Measurements from ENCODE around the gene PPP1R9A.

Gene PPP1R9A

DNA sequence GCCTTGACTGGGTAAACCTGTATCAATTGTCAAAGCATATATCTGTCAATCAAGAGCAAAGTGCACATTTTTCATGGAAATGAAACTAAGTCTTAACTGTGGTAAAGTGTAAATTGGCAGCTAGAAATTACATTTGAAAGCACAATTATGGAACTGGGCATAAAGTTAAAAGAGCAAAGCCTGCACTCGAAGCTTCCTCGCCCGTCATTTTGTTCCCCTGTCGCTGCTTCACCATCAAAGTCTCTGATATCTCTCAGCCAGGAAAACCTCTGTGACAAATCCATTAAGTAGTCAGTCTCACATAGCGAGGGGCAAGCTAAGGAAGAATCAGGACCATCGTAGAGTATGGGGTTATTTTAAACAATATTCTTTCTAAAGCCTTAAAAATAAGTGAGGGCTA lies 389.1 kb downstream of the PPP1R9A start:
- Histone ChIP-seq H2AFZ (no peak overlapping the region), H3K9me3 (ENCODE audit: control insufficient read depth, low read length) (no peaks in the 10 kb centered on the region), H3K4me3 (ENCODE audit: low read depth, low read length) (no peak overlapping the region), H3K36me3 (ENCODE audit: control insufficient read depth, insufficient read depth, low read length) (no peaks in the 10 kb centered on the region), H3K27me3 (ENCODE audit: control insufficient read depth, insufficient read depth, low read length) (no peaks in the 10 kb centered on the region), H3K27ac (no peak overlapping the region), H3K4me1 (no peaks in the 10 kb centered on the region), H3K4me2 (ENCODE audit: low read length) (no peak overlapping the region), H3K9ac (no peak overlapping the region), H3K79me2 (no peaks in the 10 kb centered on the region)
- TF ChIP-seq, protein P1, sequence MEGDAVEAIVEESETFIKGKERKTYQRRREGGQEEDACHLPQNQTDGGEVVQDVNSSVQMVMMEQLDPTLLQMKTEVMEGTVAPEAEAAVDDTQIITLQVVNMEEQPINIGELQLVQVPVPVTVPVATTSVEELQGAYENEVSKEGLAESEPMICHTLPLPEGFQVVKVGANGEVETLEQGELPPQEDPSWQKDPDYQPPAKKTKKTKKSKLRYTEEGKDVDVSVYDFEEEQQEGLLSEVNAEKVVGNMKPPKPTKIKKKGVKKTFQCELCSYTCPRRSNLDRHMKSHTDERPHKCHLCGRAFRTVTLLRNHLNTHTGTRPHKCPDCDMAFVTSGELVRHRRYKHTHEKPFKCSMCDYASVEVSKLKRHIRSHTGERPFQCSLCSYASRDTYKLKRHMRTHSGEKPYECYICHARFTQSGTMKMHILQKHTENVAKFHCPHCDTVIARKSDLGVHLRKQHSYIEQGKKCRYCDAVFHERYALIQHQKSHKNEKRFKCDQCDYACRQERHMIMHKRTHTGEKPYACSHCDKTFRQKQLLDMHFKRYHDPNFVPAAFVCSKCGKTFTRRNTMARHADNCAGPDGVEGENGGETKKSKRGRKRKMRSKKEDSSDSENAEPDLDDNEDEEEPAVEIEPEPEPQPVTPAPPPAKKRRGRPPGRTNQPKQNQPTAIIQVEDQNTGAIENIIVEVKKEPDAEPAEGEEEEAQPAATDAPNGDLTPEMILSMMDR (IDR thresholded peaks at IDR 0.05): no peak

DNA sequence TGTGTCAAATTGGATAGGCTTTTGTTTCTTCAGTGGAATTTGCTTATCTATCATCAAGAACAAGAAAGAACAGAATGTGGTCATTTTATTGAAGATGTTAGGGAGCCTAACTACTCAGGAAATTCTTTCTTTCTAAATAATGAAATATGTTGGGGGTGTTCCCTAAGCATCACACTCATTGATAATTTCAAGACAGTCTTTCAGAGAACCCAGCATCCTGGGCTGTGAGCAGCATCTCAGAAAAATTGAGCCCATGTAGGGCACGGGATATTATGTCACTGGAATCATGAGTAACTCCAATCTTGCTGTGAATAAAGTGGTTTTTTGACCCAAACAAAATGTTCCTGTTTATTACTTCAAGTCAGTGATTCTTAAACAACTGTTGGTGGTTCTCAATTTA lies 389.6 kb downstream of the PPP1R9A start:
- TF ChIP-seq, protein P1 (IDR thresholded peaks at IDR 0.05): no peak
- H2AFZ ChIP-seq: no peak overlapping the region
- no peaks in the 10 kb centered on the region for H3K9me3 ChIP-seq (ENCODE audit: control insufficient read depth, low read length)
- no peak overlapping the region for H3K27ac ChIP-seq
- no peak overlapping the region for H3K4me2 ChIP-seq (ENCODE audit: low read length)
- no peak overlapping the region for H3K4me3 ChIP-seq (ENCODE audit: low read depth, low read length)
- H3K27me3 ChIP-seq (ENCODE audit: control insufficient read depth, insufficient read depth, low read length): no peaks in the 10 kb centered on the region
- no peaks in the 10 kb centered on the region for H3K79me2 ChIP-seq
- H3K4me1 ChIP-seq: no peaks in the 10 kb centered on the region
- H3K36me3 ChIP-seq (ENCODE audit: control insufficient read depth, insufficient read depth, low read length): no peaks in the 10 kb centered on the region
- H3K9ac ChIP-seq: no peak overlapping the region

DNA sequence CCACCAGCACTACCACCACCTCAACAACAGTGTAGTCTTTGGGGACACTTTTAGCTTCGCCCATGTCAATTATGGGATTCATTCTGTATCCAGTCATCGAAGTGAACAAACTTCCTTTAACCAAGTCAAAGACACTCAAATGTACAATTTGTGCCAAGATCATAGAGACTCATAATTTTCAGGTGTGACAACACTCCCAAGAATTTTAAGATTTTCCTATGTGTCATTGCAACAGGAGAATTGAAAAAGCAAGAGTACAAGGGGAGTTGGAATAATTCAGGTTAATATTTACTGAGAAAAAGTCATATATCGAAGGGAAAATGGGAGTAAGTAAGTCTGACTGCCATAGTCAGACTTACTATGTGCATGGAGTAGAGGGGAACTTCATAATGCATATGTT lies 390.7 kb downstream of the PPP1R9A start:
- no peaks in the 10 kb centered on the region for H3K4me1 ChIP-seq

DNA sequence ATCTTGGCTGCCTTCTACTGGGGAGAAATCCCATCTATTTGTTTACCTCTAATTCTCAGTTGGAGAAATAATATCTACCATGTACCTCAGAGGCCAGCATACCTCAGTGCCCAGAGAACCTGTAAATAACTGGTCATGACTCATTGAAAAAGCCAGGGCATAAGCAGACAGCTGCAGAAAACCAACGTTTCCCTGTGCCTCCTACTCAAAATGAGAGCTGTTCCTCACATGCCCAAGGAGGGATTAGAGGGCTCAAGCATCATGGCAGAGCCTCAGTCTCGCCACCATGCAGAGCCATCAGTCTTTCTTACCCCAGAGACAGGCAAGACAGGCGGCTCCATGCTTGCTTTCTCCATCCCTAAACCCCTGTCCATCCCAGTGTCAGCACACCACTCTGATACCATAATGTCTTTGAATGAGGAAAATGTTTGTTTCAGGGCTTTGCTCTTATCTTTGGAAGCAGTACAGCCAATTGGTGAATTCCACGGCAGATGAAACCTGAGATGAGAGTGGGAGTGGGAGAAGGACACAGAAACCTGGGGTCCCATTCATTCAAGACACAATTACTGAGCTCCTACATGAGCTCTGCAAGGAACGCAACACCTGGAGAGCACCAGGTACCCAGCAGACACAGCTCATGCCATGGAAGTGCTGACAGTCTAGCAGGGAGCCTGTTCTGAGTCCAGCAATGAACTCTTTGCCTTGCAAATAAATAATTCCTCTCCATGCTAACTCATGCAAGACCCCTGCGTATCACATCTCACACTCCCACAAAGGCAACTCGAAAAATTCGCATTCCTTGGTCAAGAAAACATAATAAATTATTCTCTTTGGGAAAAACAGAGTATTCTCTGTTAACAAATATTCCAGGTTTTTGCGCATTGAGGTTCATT lies 395.9 kb downstream of the PPP1R9A start:
- no peaks in the 10 kb centered on the region for H3K4me1 ChIP-seq
- no peaks in the 10 kb centered on the region for H3K9me3 ChIP-seq (ENCODE audit: control insufficient read depth, low read length)
- no peaks in the 10 kb centered on the region for H3K79me2 ChIP-seq
- H3K27ac ChIP-seq: no peak overlapping the region
- no peaks in the 10 kb centered on the region for H3K27me3 ChIP-seq (ENCODE audit: control insufficient read depth, insufficient read depth, low read length)
- H3K9ac ChIP-seq: no peak overlapping the region
- H3K4me2 ChIP-seq (ENCODE audit: low read length): no peak overlapping the region
- H3K36me3 ChIP-seq (ENCODE audit: control insufficient read depth, insufficient read depth, low read length): no peaks in the 10 kb centered on the region
- no peak overlapping the region for H3K4me3 ChIP-seq (ENCODE audit: low read depth, low read length)
- H2AFZ ChIP-seq: no peak overlapping the region
- TF ChIP-seq, protein P1 (IDR thresholded peaks at IDR 0.05): no peak

More for the DNA sequence above, 390.7 kb downstream of the PPP1R9A start:
- Histone ChIP-seq H3K4me2 (ENCODE audit: low read length) (no peak overlapping the region), H3K4me3 (ENCODE audit: low read depth, low read length) (no peak overlapping the region), H3K9ac (no peak overlapping the region), H3K27ac (no peak overlapping the region), H3K36me3 (ENCODE audit: control insufficient read depth, insufficient read depth, low read length) (no peaks in the 10 kb centered on the region), H2AFZ (no peak overlapping the region), H3K27me3 (ENCODE audit: control insufficient read depth, insufficient read depth, low read length) (no peaks in the 10 kb centered on the region), H3K9me3 (ENCODE audit: control insufficient read depth, low read length) (no peaks in the 10 kb centered on the region), H3K79me2 (no peaks in the 10 kb centered on the region)
- TF ChIP-seq, protein P1 (IDR thresholded peaks at IDR 0.05): no peak

DNA sequence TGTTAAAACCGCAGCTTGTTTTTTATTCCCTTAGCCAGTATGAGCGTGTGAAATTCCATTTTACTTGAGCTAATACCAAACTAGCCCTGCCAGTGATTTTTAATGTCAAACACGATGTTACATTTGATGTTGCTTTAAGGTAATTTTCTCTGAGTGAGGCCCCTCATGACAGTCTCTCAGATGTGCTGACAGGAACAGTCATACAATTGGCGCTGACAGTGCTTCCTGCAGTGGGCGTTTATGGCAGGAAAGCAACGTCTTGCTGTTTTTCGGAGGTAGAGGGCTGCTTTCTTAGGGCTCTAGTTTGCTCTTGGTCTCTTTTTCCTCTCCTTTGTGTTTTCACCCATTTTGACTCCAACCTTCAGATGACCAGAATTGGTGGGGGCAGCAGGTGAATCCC lies 397.6 kb downstream of the PPP1R9A start:
- H3K79me2 ChIP-seq: no peaks in the 10 kb centered on the region
- H3K4me3 ChIP-seq (ENCODE audit: low read depth, low read length): no peak overlapping the region
- no peaks in the 10 kb centered on the region for H3K36me3 ChIP-seq (ENCODE audit: control insufficient read depth, insufficient read depth, low read length)
- H3K27me3 ChIP-seq (ENCODE audit: control insufficient read depth, insufficient read depth, low read length): no peaks in the 10 kb centered on the region
- no peak overlapping the region for H2AFZ ChIP-seq
- no peak overlapping the region for H3K4me2 ChIP-seq (ENCODE audit: low read length)
- no peaks in the 10 kb centered on the region for H3K4me1 ChIP-seq
- no peak overlapping the region for H3K9ac ChIP-seq
- H3K9me3 ChIP-seq (ENCODE audit: control insufficient read depth, low read length): no peaks in the 10 kb centered on the region
- TF ChIP-seq, protein P1 (IDR thresholded peaks at IDR 0.05): no peak
- H3K27ac ChIP-seq: no peak overlapping the region

Measured in parathyroid adenoma (tissue), 2 donors.